ENCODE data around the gene PIK3R2. TPM values are rescaled to one million over a fixed set of nuclear protein-coding genes. Genes with fewer than 3 reads are reported as not detected.

The PIK3R2 gene
- total RNA-seq, 1 donor from 2014 or later = 14.6 TPM

- intact Hi-C loops (cut with micrococcal nuclease) = no loop called here
Observed at GRCh38 chr19:18122860-18123795, 29.8 kb upstream of the PIK3R2 start.

- intact Hi-C loops (cut with micrococcal nuclease) = no loop called here
Observed at GRCh38 chr19:18123819-18124218, 29.1 kb upstream of the PIK3R2 start.

GRCh38 chr19:18126097-18126496, 26.9 kb upstream of the PIK3R2 start:
- intact Hi-C loops (cut with micrococcal nuclease) = no loop called here

- intact Hi-C loops (cut with micrococcal nuclease) = no loop called here
Observed at GRCh38 chr19:18128044-18128443, 24.9 kb upstream of the PIK3R2 start.

- intact Hi-C loops (cut with micrococcal nuclease) = no loop called here
Observed at GRCh38 chr19:18128805-18129204, 24.2 kb upstream of the PIK3R2 start.

GRCh38 chr19:18130523-18131242, 22.3 kb upstream of the PIK3R2 start:
- intact Hi-C loops (cut with micrococcal nuclease) = no loop called here

- intact Hi-C loops (cut with micrococcal nuclease) = no loop called here
Observed at GRCh38 chr19:18131841-18132596, 20.9 kb upstream of the PIK3R2 start.

GRCh38 chr19:18135712-18136584, 17.0 kb upstream of the PIK3R2 start:
- intact Hi-C loops (cut with micrococcal nuclease) = no loop called here

- intact Hi-C loops (cut with micrococcal nuclease) = no loop called here
Observed at GRCh38 chr19:18137242-18137641, 15.7 kb upstream of the PIK3R2 start.

- intact Hi-C loops (cut with micrococcal nuclease) = no loop called here
Observed at GRCh38 chr19:18137657-18138339, 15.2 kb upstream of the PIK3R2 start.

GRCh38 chr19:18140473-18140872, 12.5 kb upstream of the PIK3R2 start:
- intact Hi-C loops (cut with micrococcal nuclease) = no loop called here

- intact Hi-C loops (cut with micrococcal nuclease) = no loop called here
Observed at GRCh38 chr19:18141031-18141430, 11.9 kb upstream of the PIK3R2 start.

GRCh38 chr19:18143902-18144301, 9.1 kb upstream of the PIK3R2 start:
- intact Hi-C loops (cut with micrococcal nuclease) = no loop called here

GRCh38 chr19:18144361-18144760, 8.6 kb upstream of the PIK3R2 start:
- intact Hi-C loops (cut with micrococcal nuclease) = no loop called here

GRCh38 chr19:18144906-18145305, 8.1 kb upstream of the PIK3R2 start:
- intact Hi-C loops (cut with micrococcal nuclease) = no loop called here

- intact Hi-C loops (cut with micrococcal nuclease) = no loop called here
Observed at GRCh38 chr19:18145391-18145999, 7.5 kb upstream of the PIK3R2 start.

GRCh38 chr19:18147396-18147795, 5.6 kb upstream of the PIK3R2 start:
- intact Hi-C loops (cut with micrococcal nuclease) = no loop called here

- intact Hi-C loops (cut with micrococcal nuclease) = no loop called here
Observed at GRCh38 chr19:18149596-18149975, 3.4 kb upstream of the PIK3R2 start.

GRCh38 chr19:18150776-18151624, 2.0 kb upstream of the PIK3R2 start:
- intact Hi-C loops (cut with micrococcal nuclease) = loop anchor here (10.0 kb wide), 1 partner anchor 296 kb away; the partner anchor contains the start of gene RPL18A

Measured in T-helper 1 cell treated with Interleukin-12 subunit alpha and Interleukin-12 subunit beta and Interleukin-4 antibody, amounts not matched to agents 30 ng/mL and 1 ng/mL, for 36 hours (primary cell).